OCI-LY1 (cell line): ENCODE data around the gene ADCY7.
"Not testable (repeated sequence)": the region's sequence is repeated elsewhere in the genome, so short reads cannot be mapped to it uniquely, and the experiment has no call there.

Experiments
- H2AFZ ChIP-seq: fragments of 200-600 bp; sonication (generic), shearing (Covaris generic); 2 replicates; pipeline ENCODE4 v1.6.0; 2014; ENCODE audit warnings: antibody characterized with exemption, mild to moderate bottlenecking, low read length
- H3F3A ChIP-seq: fragments of 200-600 bp; sonication (generic), shearing (Covaris generic); 2 replicates; pipeline ENCODE4 v1.6.0; 2014; ENCODE audit warnings: mild to moderate bottlenecking, antibody characterized with exemption, low read length, moderate library complexity; ENCODE audit not compliant: insufficient read depth
- H3K27ac ChIP-seq: fragments of 200-600 bp; sonication (generic); 2 replicates; pipeline ENCODE4 v1.5.1; 2014; ENCODE audit warnings: low read length, mixed run types, mild to moderate bottlenecking, low read depth; ENCODE audit not compliant: poor library complexity, severe bottlenecking
- H3K27me3 ChIP-seq: fragments of 200-600 bp; sonication (generic); 2 replicates; pipeline ENCODE4 v1.6.0; 2014; ENCODE audit warnings: antibody characterized with exemption, mild to moderate bottlenecking, low read length, moderate library complexity; ENCODE audit not compliant: insufficient read depth
- H3K36me3 ChIP-seq: fragments of 200-600 bp; sonication (generic); 2 replicates; pipeline ENCODE4 v1.6.1; 2014; ENCODE audit warnings: mild to moderate bottlenecking, antibody characterized with exemption, low read length, moderate library complexity, mixed read lengths; ENCODE audit not compliant: insufficient read depth
- H3K4me1 ChIP-seq: fragments of 200-600 bp; sonication (generic); 2 replicates; pipeline ENCODE4 v1.5.1; 2014; ENCODE audit warnings: mild to moderate bottlenecking, low read length, moderate library complexity; ENCODE audit not compliant: insufficient read depth, severe bottlenecking
- H3K4me2 ChIP-seq: fragments of 200-600 bp; sonication (generic), shearing (Covaris generic); 2 replicates; pipeline ENCODE4 v1.6.1; 2014; ENCODE audit warnings: low read length
- H3K4me3 ChIP-seq: fragments of 200-600 bp; sonication (generic); 2 replicates; pipeline ENCODE4 v1.5.1; 2014; ENCODE audit warnings: low read length, low read depth, mild to moderate bottlenecking, mixed read lengths; ENCODE audit not compliant: poor library complexity, severe bottlenecking
- H3K79me2 ChIP-seq: fragments of 200-600 bp; shearing (Covaris generic); 2 replicates; pipeline ENCODE4 v1.6.1; 2016; ENCODE audit warnings: mixed run types, low read length, mixed read lengths; ENCODE audit not compliant: insufficient read depth
- H3K9ac ChIP-seq: fragments of 200-600 bp; sonication (generic), shearing (Covaris generic); 2 replicates; pipeline ENCODE4 v1.6.1; 2014; ENCODE audit warnings: mild to moderate bottlenecking, low read length, mixed read lengths
- H3K9me2 ChIP-seq: fragments of 200-600 bp; sonication (generic), shearing (Covaris generic); 2 replicates; pipeline ENCODE4 v1.6.1; 2014; ENCODE audit warnings: low read depth, mild to moderate bottlenecking, low read length, mixed read lengths
- H3K9me3 ChIP-seq: fragments of 200-600 bp; shearing (Covaris generic); 2 replicates; pipeline ENCODE4 v1.6.1; 2014; ENCODE audit warnings: low read length, mixed read lengths
- H4K20me1 ChIP-seq: fragments of 200-600 bp; sonication (generic), shearing (Covaris generic); 2 replicates; pipeline ENCODE4 v1.6.0; 2016; ENCODE audit warnings: mild to moderate bottlenecking, low read length; ENCODE audit not compliant: insufficient read depth
- CTCF ChIP-seq: fragments of 200-600 bp; sonication (generic), shearing (Covaris generic); IDR thresholded peaks from 2 replicates; pipeline ENCODE4 v1.5.1; 2017; ENCODE audit warnings: mild to moderate bottlenecking, antibody characterized with exemption, low read length, moderate library complexity, mixed read lengths
- EZH2 ChIP-seq: fragments of 200-600 bp; sonication (generic), shearing (Covaris generic); IDR thresholded peaks from 2 replicates; pipeline ENCODE4 v1.8.0; 2017; ENCODE audit warnings: borderline replicate concordance, mixed run types, mild to moderate bottlenecking, antibody characterized with exemption, low read length, moderate library complexity, mixed read lengths

ADCY7 gene

GRCh38 chr16:50238314-50238713 is 28.0 kb upstream of the ADCY7 start:
- Histone ChIP-seq H3K4me3 (no peak overlapping the region), H3K79me2 (no peaks in the 10 kb centered on the region), H3K9ac (no peak overlapping the region), H3K27ac (no peak overlapping the region), H3K9me3 (no peaks in the 10 kb centered on the region), H3K4me1 (no peaks in the 10 kb centered on the region), H3K9me2 (no peaks in the 10 kb centered on the region), H2AFZ (no peak overlapping the region), H3F3A (no peaks in the 10 kb centered on the region), H4K20me1 (no peaks in the 10 kb centered on the region), H3K36me3 (no peaks in the 10 kb centered on the region), H3K4me2 (no peak overlapping the region), H3K27me3 (no peaks in the 10 kb centered on the region)
- TF ChIP-seq CTCF (no peak), EZH2 (no peak)

- Histone ChIP-seq H3K27me3 (no peaks in the 10 kb centered on the region), H3K4me3 (no peak overlapping the region), H3K36me3 (no peaks in the 10 kb centered on the region), H3K4me2 (no peak overlapping the region), H2AFZ (no peak overlapping the region), H3K79me2 (no peaks in the 10 kb centered on the region), H3F3A (no peaks in the 10 kb centered on the region), H3K9ac (no peak overlapping the region), H3K9me3 (no peaks in the 10 kb centered on the region), H4K20me1 (no peaks in the 10 kb centered on the region), H3K9me2 (no peaks in the 10 kb centered on the region), H3K4me1 (no peaks in the 10 kb centered on the region), H3K27ac (no peak overlapping the region)
- TF ChIP-seq EZH2 = no peak
- no peak for TF ChIP-seq CTCF
These were observed 27.5 kb upstream of the ADCY7 start for GRCh38 chr16:50238868-50239301.

- H3K27ac ChIP-seq, H4K20me1 ChIP-seq, H3K4me3 ChIP-seq, H3K27me3 ChIP-seq, H3K36me3 ChIP-seq, H2AFZ ChIP-seq, H3F3A ChIP-seq, H3K9me3 ChIP-seq, H3K4me2 ChIP-seq, H3K9me2 ChIP-seq, H3K9ac ChIP-seq, H3K79me2 ChIP-seq: not testable (repeated sequence)
- H3K4me1 ChIP-seq = peaks cover 17% of the 10 kb centered on the region
These were observed 23.3 kb upstream of the ADCY7 start for GRCh38 chr16:50243024-50243423.

GRCh38 chr16:50244140-50244503 is 22.2 kb upstream of the ADCY7 start:
- H3K9ac ChIP-seq = no peak overlapping the region
- H3F3A ChIP-seq = no peaks in the 10 kb centered on the region
- H3K36me3 ChIP-seq = no peaks in the 10 kb centered on the region
- H3K79me2 ChIP-seq = no peaks in the 10 kb centered on the region
- no peak overlapping the region for H3K27ac ChIP-seq
- no peak overlapping the region for H2AFZ ChIP-seq
- H3K4me3 ChIP-seq = peak overlapping the region; percentile 36
- H3K4me2 ChIP-seq = peak overlapping the region; percentile 80; the same call in 1 of the 2 replicates
- H3K9me3 ChIP-seq = no peaks in the 10 kb centered on the region
- no peaks in the 10 kb centered on the region for H3K9me2 ChIP-seq
- no peaks in the 10 kb centered on the region for H4K20me1 ChIP-seq
- peaks cover 17% of the 10 kb centered on the region for H3K4me1 ChIP-seq
- peaks cover 6% of the 10 kb centered on the region; the same call in 1 of the 2 replicates for H3K27me3 ChIP-seq
- TF ChIP-seq CTCF = no peak
- no peak for TF ChIP-seq EZH2
